GM18499 (cell line): ENCODE results near the gene CORO1A.
"Not testable (repeated sequence)": the region's sequence is repeated elsewhere in the genome, so short reads cannot be mapped to it uniquely, and the experiment has no call there.

Experiments
- ATAC-seq: cut with Tn5 transposase; IDR thresholded peaks from one replicate; pipeline ENCODE4 v1.9.1; 2021; ENCODE audit warnings: moderate number of reproducible peaks; ENCODE audit not compliant: insufficient read depth, unreplicated experiment

CORO1A gene

GRCh38 chr16:30199049-30199448, 15.6 kb downstream of the CORO1A start, which contains the start of gene SULT1A3:
TSS of gene SULT1A3 (plus strand) at chr16:30199255. CDS start at chr16:30200729, 1,474 bp downstream.
- ATAC-seq, result not testable (repeated sequence)

- not testable (repeated sequence) for ATAC-seq
These were observed 16.4 kb downstream of the CORO1A start for GRCh38 chr16:30199608-30200343.

GRCh38 chr16:30205541-30206236, 22.3 kb downstream of the CORO1A start:
- ATAC-seq, result not testable (repeated sequence)

GRCh38 chr16:30206252-30206651, 22.9 kb downstream of the CORO1A start:
- not testable (repeated sequence) for ATAC-seq

GRCh38 chr16:30207063-30207704, 23.8 kb downstream of the CORO1A start:
- ATAC-seq, result not testable (repeated sequence)

GRCh38 chr16:30209032-30209431, 25.6 kb downstream of the CORO1A start:
- ATAC-seq, result not testable (repeated sequence)

- not testable (repeated sequence) for ATAC-seq
These were observed 28.0 kb downstream of the CORO1A start for GRCh38 chr16:30211414-30211813.

- not testable (repeated sequence) for ATAC-seq
These were observed 33.7 kb downstream of the CORO1A start for GRCh38 chr16:30217082-30217481.
